ENCODE results near the gene DST. TPM values are rescaled to one million over a fixed set of nuclear protein-coding genes. Genes with fewer than 3 reads are reported as not detected.

DST gene
- polyA plus RNA-seq, 3 donors: 1.1 to 7.4 (median 3.2) TPM

GRCh38 chr6:56605435-56605834 is 37.3 kb downstream of the DST start:
- H3K9me3 ChIP-seq (replicated peaks in 1 of 2; ENCODE audit: control insufficient read depth in 1 of 2, insufficient read depth in 1 of 2, low read length in 2 of 2): no peaks in the 10 kb centered on the region
- no peaks in the 10 kb centered on the region for H3K79me2 ChIP-seq (ENCODE audit: insufficient read depth, low read length)
- no peak overlapping the region for H3K9ac ChIP-seq (ENCODE audit: insufficient read depth, low read length, poor library complexity, severe bottlenecking)
- no peaks in the 10 kb centered on the region for H4K20me1 ChIP-seq (ENCODE audit: insufficient read depth, low read length)
- no peak overlapping the region for H3K27ac Mint-ChIP-seq
- H3K36me3 ChIP-seq (replicated peaks in 1 of 2; ENCODE audit: control insufficient read depth in 1 of 2, insufficient read depth in 2 of 2, low read length in 2 of 2): no peaks in the 10 kb centered on the region
- no peak overlapping the region for H3K4me3 ChIP-seq (replicated peaks in 1 of 3; ENCODE audit: low read depth in 2 of 3, low read length in 3 of 3)
- intact Hi-C loops (cut with micrococcal nuclease): no loop called here
- H3K4me1 Mint-ChIP-seq: no peaks in the 10 kb centered on the region
- no peaks in the 10 kb centered on the region for H3K27me3 Mint-ChIP-seq (ENCODE audit: low read depth in 3 of 3)
- H3K27me3 ChIP-seq (ENCODE audit: control insufficient read depth in 2 of 2, insufficient read depth in 2 of 2, low read length in 2 of 2): no peaks in the 10 kb centered on the region
- no peaks in the 10 kb centered on the region for H3K9me3 Mint-ChIP-seq
- TF ChIP-seq CTCF (IDR thresholded peaks at IDR 0.05): no peak
- H2AFZ ChIP-seq (ENCODE audit: insufficient read depth, low read depth, low read length, poor library complexity, severe bottlenecking): no peak overlapping the region
- H3K27ac ChIP-seq (ENCODE audit: low read depth in 1 of 2, low read length in 2 of 2): no peak overlapping the region
- H3K4me2 ChIP-seq (replicated peaks; ENCODE audit: extremely low read depth, low read length, poor library complexity, severe bottlenecking): no peak overlapping the region
- peaks cover 0 to 1% of the 10 kb centered on the region in 2 donors for H3K36me3 Mint-ChIP-seq
- H3K4me1 ChIP-seq (ENCODE audit: control insufficient read depth in 1 of 2, insufficient read depth in 2 of 2, low read length in 2 of 2): no peaks in the 10 kb centered on the region
- no peak overlapping the region for H3K4me3 Mint-ChIP-seq
- DNase-seq: no peak
- WGBS (ENCODE audit: insufficient coverage): no CpG with 5 or more reads among the region's 1 CpG

GRCh38 chr6:56604186-56604585 is 38.5 kb downstream of the DST start:
- no peaks in the 10 kb centered on the region for H3K27me3 Mint-ChIP-seq (ENCODE audit: low read depth in 3 of 3)
- TF ChIP-seq CTCF (IDR thresholded peaks at IDR 0.05): no peak
- no peak overlapping the region for H3K9ac ChIP-seq (ENCODE audit: insufficient read depth, low read length, poor library complexity, severe bottlenecking)
- no peaks in the 10 kb centered on the region for H4K20me1 ChIP-seq (ENCODE audit: insufficient read depth, low read length)
- H3K4me3 ChIP-seq (replicated peaks in 1 of 3; ENCODE audit: low read depth in 2 of 3, low read length in 3 of 3): no peak overlapping the region
- H3K27me3 ChIP-seq (ENCODE audit: control insufficient read depth in 2 of 2, insufficient read depth in 2 of 2, low read length in 2 of 2): no peaks in the 10 kb centered on the region
- no peak overlapping the region for H3K4me3 Mint-ChIP-seq
- no peaks in the 10 kb centered on the region for H3K4me1 ChIP-seq (ENCODE audit: control insufficient read depth in 1 of 2, insufficient read depth in 2 of 2, low read length in 2 of 2)
- intact Hi-C loops (cut with micrococcal nuclease): no loop called here
- H3K27ac ChIP-seq (ENCODE audit: low read depth in 1 of 2, low read length in 2 of 2): no peak overlapping the region
- no peak overlapping the region for H2AFZ ChIP-seq (ENCODE audit: insufficient read depth, low read depth, low read length, poor library complexity, severe bottlenecking)
- no peak overlapping the region for H3K27ac Mint-ChIP-seq
- WGBS (ENCODE audit: insufficient coverage): no CpG with 5 or more reads among the region's 1 CpG
- H3K4me2 ChIP-seq (replicated peaks; ENCODE audit: extremely low read depth, low read length, poor library complexity, severe bottlenecking): no peak overlapping the region
- H3K9me3 Mint-ChIP-seq: no peaks in the 10 kb centered on the region
- H3K79me2 ChIP-seq (ENCODE audit: insufficient read depth, low read length): no peaks in the 10 kb centered on the region
- no peaks in the 10 kb centered on the region for H3K9me3 ChIP-seq (replicated peaks in 1 of 2; ENCODE audit: control insufficient read depth in 1 of 2, insufficient read depth in 1 of 2, low read length in 2 of 2)
- H3K36me3 ChIP-seq (replicated peaks in 1 of 2; ENCODE audit: control insufficient read depth in 1 of 2, insufficient read depth in 2 of 2, low read length in 2 of 2): no peaks in the 10 kb centered on the region
- H3K36me3 Mint-ChIP-seq: peaks cover 3 to 7% of the 10 kb centered on the region in 2 donors
- no peaks in the 10 kb centered on the region for H3K4me1 Mint-ChIP-seq
- peak in 1 of 3 donors; percentile 19 for DNase-seq

Measured in CD14-positive monocyte (primary cell).